ENCODE data around the gene TBC1D22B. TPM values are rescaled to one million over a fixed set of nuclear protein-coding genes. Genes with fewer than 3 reads are reported as not detected.

Gene TBC1D22B
- total and polyA plus RNA-seq, 12 donors: 7.4 to 21.9 (median 15.7) TPM

DNA sequence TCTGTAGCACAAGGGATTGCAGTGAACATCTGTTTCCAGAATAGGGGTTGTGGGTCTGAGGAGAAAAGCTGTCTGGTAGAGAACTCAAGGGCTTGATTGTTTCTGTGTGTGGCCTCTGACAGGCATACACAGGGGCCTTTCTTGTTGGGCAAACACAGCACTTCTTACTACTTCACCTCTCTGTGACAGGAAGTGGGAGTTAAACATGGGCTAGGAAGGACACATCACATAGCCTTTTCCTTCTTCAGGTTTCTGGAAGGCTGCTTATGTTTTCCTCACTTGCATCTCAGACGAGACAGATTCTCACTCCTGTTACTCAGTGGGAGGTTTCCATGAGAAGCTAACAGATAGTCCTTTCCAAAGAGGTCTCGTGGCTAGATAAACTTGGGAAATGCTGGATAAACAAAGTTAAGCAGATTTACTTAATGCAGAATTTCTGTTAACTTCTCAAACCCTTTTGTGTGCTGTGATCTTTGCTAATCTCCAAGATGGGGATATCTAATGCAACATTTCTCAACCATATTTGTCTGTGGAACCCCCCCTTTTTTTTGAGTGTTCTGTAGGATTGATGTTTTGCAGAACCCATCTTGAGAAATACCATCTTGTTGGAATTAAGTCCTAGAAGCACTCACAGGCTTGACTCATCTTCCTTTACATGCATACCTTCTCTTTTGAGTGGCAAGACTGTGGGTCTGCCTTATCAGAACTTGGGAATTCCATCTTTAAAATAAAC, 54.3 kb downstream of the TBC1D22B start:
- intact Hi-C loops (cut with DNase I): no loop called here
- H3K27ac ChIP-seq: no peak overlapping the region
- 72 to 93% (median 85%) methylated on average over 2 of the region's 2 CpGs for WGBS, 4 donors
- H3K4me1 ChIP-seq (replicated peaks in 1 of 2): peaks cover 0 to 5% of the 10 kb centered on the region in 2 donors
- H3K9me3 ChIP-seq (replicated peaks in 1 of 3): no peaks in the 10 kb centered on the region
- DNase-seq: no peak
- H3K36me3 ChIP-seq (replicated peaks in 1 of 2): peaks cover 0 to 38% of the 10 kb centered on the region in 2 donors
- no peaks in the 10 kb centered on the region for H3K27me3 ChIP-seq
- TF ChIP-seq, protein P1, sequence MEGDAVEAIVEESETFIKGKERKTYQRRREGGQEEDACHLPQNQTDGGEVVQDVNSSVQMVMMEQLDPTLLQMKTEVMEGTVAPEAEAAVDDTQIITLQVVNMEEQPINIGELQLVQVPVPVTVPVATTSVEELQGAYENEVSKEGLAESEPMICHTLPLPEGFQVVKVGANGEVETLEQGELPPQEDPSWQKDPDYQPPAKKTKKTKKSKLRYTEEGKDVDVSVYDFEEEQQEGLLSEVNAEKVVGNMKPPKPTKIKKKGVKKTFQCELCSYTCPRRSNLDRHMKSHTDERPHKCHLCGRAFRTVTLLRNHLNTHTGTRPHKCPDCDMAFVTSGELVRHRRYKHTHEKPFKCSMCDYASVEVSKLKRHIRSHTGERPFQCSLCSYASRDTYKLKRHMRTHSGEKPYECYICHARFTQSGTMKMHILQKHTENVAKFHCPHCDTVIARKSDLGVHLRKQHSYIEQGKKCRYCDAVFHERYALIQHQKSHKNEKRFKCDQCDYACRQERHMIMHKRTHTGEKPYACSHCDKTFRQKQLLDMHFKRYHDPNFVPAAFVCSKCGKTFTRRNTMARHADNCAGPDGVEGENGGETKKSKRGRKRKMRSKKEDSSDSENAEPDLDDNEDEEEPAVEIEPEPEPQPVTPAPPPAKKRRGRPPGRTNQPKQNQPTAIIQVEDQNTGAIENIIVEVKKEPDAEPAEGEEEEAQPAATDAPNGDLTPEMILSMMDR (IDR thresholded peaks at IDR 0.05): no peak
- TF ChIP-seq POLR2A (IDR thresholded peaks at IDR 0.05): no peak
- H3K4me3 ChIP-seq: no peak overlapping the region

DNA sequence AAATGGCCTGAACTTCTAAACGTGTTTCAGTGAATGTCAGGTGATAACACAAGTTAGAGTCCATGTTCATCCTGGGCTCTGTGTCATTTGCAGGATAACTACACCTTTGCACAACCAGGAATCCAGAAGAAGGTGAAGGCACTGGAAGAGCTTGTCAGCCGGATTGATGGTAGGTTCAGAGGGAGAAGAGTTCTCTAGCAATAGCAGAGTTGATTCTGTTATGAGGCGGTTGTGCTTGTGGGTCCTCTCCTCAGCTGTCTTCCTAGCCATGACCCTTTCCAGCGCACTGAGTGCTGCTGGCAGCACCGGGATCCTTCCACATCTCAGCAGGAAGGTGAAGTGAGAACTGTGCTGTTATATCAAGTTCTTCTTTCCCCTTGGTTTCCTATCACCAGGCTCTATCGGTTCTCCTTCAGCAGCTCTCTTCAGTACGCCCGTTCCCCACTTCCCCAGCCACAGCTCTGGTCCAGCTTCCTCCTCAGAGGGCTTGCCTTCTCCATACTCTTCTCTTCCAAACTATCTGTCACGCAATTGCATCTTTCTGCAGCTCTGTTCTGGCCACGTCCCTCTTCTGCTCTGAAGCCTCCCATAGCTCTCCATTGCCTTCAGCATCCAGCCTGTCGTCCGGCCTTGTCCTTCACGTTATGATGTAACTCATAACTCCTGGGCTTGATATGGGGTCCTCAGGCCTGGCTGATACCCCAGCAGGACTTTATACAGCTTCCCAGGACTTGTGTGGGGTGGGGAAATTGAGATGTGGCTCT, 56.3 kb downstream of the TBC1D22B start:
- intact Hi-C loops (cut with DNase I): no loop called here
- 82 to 92% (median 85%) methylated on average over 13 of the region's 13 CpGs for WGBS, 4 donors

DNA sequence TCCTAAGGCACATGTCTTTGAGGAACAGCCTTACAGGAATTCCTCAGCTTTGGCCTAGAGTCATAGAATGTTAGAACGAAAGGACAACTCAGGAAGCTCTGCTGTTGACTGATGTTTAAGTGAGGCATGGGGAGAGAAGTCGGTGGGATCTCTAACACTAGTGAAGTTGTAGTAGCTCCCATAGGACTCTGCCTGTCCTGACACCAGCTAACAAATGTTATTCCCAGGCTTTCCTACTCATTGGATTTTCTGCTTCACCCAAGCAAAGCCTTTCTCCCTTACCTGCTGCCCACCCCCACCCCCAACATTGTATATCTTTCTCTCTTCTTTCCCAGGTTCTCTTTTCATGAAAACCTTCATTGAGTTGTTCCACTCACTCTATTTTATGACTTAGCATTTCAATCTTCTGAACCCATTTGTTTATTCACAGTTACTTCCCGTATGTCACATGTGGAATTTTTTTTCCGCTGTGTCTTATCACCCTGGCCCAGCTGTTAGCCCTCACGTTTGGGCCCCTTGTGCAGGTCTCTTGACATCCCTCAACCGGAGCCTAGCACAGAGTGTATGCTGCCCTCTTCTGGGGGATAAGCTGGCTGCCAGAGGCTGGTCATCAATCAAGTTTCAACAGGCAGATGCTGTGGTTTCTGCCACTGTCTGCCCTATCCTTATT, 57.0 kb downstream of the TBC1D22B start:
- no peak overlapping the region for H3K27ac ChIP-seq
- no peaks in the 10 kb centered on the region for H3K27me3 ChIP-seq
- DNase-seq: peak in 5 of 7 donors; percentile 39 to 66 (median 54)
- H3K9me3 ChIP-seq (replicated peaks in 1 of 3): no peaks in the 10 kb centered on the region
- no peaks in the 10 kb centered on the region for H3K4me1 ChIP-seq (replicated peaks in 1 of 2)
- 60 to 64% (median 62%) methylated on average over 6 of the region's 6 CpGs for WGBS, 4 donors
- no peak for TF ChIP-seq POLR2A (IDR thresholded peaks at IDR 0.05)
- TF ChIP-seq, protein P1 (IDR thresholded peaks at IDR 0.05): peak; percentile 17 to 50 (median 36)
- H3K36me3 ChIP-seq (replicated peaks in 1 of 2): peaks cover 0 to 54% of the 10 kb centered on the region in 2 donors
- intact Hi-C loops (cut with DNase I): no loop called here
- no peak overlapping the region for H3K4me3 ChIP-seq

More for the DNA sequence above, 56.3 kb downstream of the TBC1D22B start:
- no peaks in the 10 kb centered on the region for H3K9me3 ChIP-seq (replicated peaks in 1 of 3)
- H3K36me3 ChIP-seq (replicated peaks in 1 of 2): peaks cover 0 to 54% of the 10 kb centered on the region in 2 donors
- H3K27me3 ChIP-seq: no peaks in the 10 kb centered on the region
- no peak for DNase-seq
- no peak overlapping the region for H3K4me3 ChIP-seq
- TF ChIP-seq, protein P1 (IDR thresholded peaks at IDR 0.05): no peak
- no peak overlapping the region for H3K27ac ChIP-seq
- H3K4me1 ChIP-seq (replicated peaks in 1 of 2): no peaks in the 10 kb centered on the region

DNA sequence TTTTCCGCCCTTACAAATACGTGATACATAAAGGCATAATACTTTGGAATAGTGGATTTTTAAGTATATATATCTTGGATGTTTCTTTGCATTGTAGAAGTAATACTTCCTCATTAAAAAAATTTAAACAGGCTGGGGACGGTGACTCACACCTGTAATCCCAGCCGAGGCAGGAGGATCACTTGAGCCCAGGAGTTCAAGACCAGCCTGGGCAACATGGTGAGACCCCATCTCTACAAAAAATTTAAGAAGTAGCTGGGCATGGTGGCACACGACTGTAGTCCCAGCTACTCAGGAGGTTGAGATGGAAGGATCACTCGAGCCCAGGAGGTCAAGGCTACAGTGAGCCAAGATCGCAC, 57.6 kb downstream of the TBC1D22B start:
- H3K4me1 ChIP-seq (replicated peaks in 1 of 2): no peaks in the 10 kb centered on the region
- no peaks in the 10 kb centered on the region for H3K9me3 ChIP-seq (replicated peaks in 1 of 3)
- H3K4me3 ChIP-seq: no peak overlapping the region
- H3K36me3 ChIP-seq (replicated peaks in 1 of 2): peaks cover 0 to 54% of the 10 kb centered on the region in 2 donors
- DNase-seq: no peak
- 60 to 72% (median 66%) methylated on average over 6 to 7 of the region's 7 CpGs for WGBS, 4 donors
- intact Hi-C loops (cut with DNase I): no loop called here
- H3K27me3 ChIP-seq: no peaks in the 10 kb centered on the region
- TF ChIP-seq POLR2A (IDR thresholded peaks at IDR 0.05): no peak
- TF ChIP-seq, protein P1 (IDR thresholded peaks at IDR 0.05): no peak
- H3K27ac ChIP-seq: no peak overlapping the region
